T-helper 2 cell treated with Interferon-gamma antibody and Interleukin-4, amounts not matched to agents 100 ng/mL and 5 ng/mL, for 36 hours (primary cell): ENCODE measurements around the gene FST. TPM values are rescaled to one million over a fixed set of nuclear protein-coding genes. Genes with fewer than 3 reads are reported as not detected.

Experiments
- intact Hi-C: fragments of 100-400 bp; cut with micrococcal nuclease; formaldehyde crosslinking; loops from one replicate; pipeline ENCODE4 v1.15.1; 2023
- total RNA-seq: library from RNA; stranded (reverse); gene quantifications from 2 replicates; pipeline ENCODE4 v1.2.3, GENCODE V29; 2022

Gene FST
- total RNA-seq, 1 donor from 2014 or later: not detected

GRCh38 chr5:53507013-53507412, 26.6 kb downstream of the FST start:
- intact Hi-C loops: no loop called here

GRCh38 chr5:53508125-53508524, 27.7 kb downstream of the FST start:
- intact Hi-C loops: no loop called here

GRCh38 chr5:53512539-53512938, 32.1 kb downstream of the FST start:
- intact Hi-C loops: no loop called here

GRCh38 chr5:53515988-53516387, 35.6 kb downstream of the FST start:
- intact Hi-C loops: no loop called here

GRCh38 chr5:53520813-53521212, 40.4 kb downstream of the FST start:
- intact Hi-C loops: no loop called here

Other genes with a start within 250 kb of the FST start
- gene NDUFS4, start 80.0 kb downstream of the FST start, total RNA-seq: 53.0 and 59.1 TPM in 2 replicates